Measurements from ENCODE around the gene NRROS. TPM values are rescaled to one million over a fixed set of nuclear protein-coding genes. Genes with fewer than 3 reads are reported as not detected.
A peak's percentile ranks its signal among the peaks of the same experiment; 100 is the strongest.

NRROS gene
- total RNA-seq, 1 donor from 2014 or later: not detected

GRCh38 chr3:196654735-196655090 is 15.2 kb downstream of the NRROS start:
- no peak overlapping the region for H3K4me3 ChIP-seq (ENCODE audit: low read depth, low read length)
- H3K36me3 ChIP-seq (ENCODE audit: control insufficient read depth, insufficient read depth, low read length): no peaks in the 10 kb centered on the region
- H3K27me3 ChIP-seq (ENCODE audit: control insufficient read depth, insufficient read depth, low read length): peaks cover 2% of the 10 kb centered on the region
- FAIRE-seq (no peak), DNase-seq (ENCODE audit: low read depth) (no peak)
- no peak for TF ChIP-seq CTCF (IDR thresholded peaks at IDR 0.05; ENCODE audit: insufficient read depth, low read length, severe bottlenecking)

- H3K36me3 ChIP-seq (ENCODE audit: control insufficient read depth, insufficient read depth, low read length): no peaks in the 10 kb centered on the region
- H3K4me3 ChIP-seq (ENCODE audit: low read depth, low read length): no peak overlapping the region
- peaks cover 2% of the 10 kb centered on the region for H3K27me3 ChIP-seq (ENCODE audit: control insufficient read depth, insufficient read depth, low read length)
- DNase-seq (ENCODE audit: low read depth) (no peak), FAIRE-seq (no peak)
- TF ChIP-seq CTCF (IDR thresholded peaks at IDR 0.05; ENCODE audit: insufficient read depth, low read length, severe bottlenecking): no peak
These were observed 16.0 kb downstream of the NRROS start for GRCh38 chr3:196655496-196655895.

GRCh38 chr3:196656213-196656612 is 16.7 kb downstream of the NRROS start:
- Histone ChIP-seq H3K36me3 (ENCODE audit: control insufficient read depth, insufficient read depth, low read length) (no peaks in the 10 kb centered on the region), H3K4me3 (ENCODE audit: low read depth, low read length) (no peak overlapping the region), H3K27me3 (ENCODE audit: control insufficient read depth, insufficient read depth, low read length) (peaks cover 2% of the 10 kb centered on the region)
- FAIRE-seq (no peak), DNase-seq (ENCODE audit: low read depth) (no peak)
- TF ChIP-seq CTCF (IDR thresholded peaks at IDR 0.05; ENCODE audit: insufficient read depth, low read length, severe bottlenecking): no peak

- DNase-seq (ENCODE audit: low read depth) (no peak), FAIRE-seq (no peak)
- no peak for TF ChIP-seq CTCF (IDR thresholded peaks at IDR 0.05; ENCODE audit: insufficient read depth, low read length, severe bottlenecking)
- Histone ChIP-seq H3K27me3 (ENCODE audit: control insufficient read depth, insufficient read depth, low read length) (no peaks in the 10 kb centered on the region), H3K4me3 (ENCODE audit: low read depth, low read length) (no peak overlapping the region), H3K36me3 (ENCODE audit: control insufficient read depth, insufficient read depth, low read length) (no peaks in the 10 kb centered on the region)
These were observed 20.4 kb downstream of the NRROS start for GRCh38 chr3:196659901-196660351.

- H3K27me3 ChIP-seq (ENCODE audit: control insufficient read depth, insufficient read depth, low read length): no peaks in the 10 kb centered on the region
- no peaks in the 10 kb centered on the region for H3K36me3 ChIP-seq (ENCODE audit: control insufficient read depth, insufficient read depth, low read length)
- DNase-seq (ENCODE audit: low read depth) (no peak), FAIRE-seq (peak; percentile 23)
- TF ChIP-seq CTCF (IDR thresholded peaks at IDR 0.05; ENCODE audit: insufficient read depth, low read length, severe bottlenecking): no peak
- H3K4me3 ChIP-seq (ENCODE audit: low read depth, low read length): no peak overlapping the region
These were observed 21.1 kb downstream of the NRROS start for GRCh38 chr3:196660381-196661166.

GRCh38 chr3:196661400-196661799 is 21.9 kb downstream of the NRROS start:
- FAIRE-seq (no peak), DNase-seq (ENCODE audit: low read depth) (no peak)
- H3K36me3 ChIP-seq (ENCODE audit: control insufficient read depth, insufficient read depth, low read length): no peaks in the 10 kb centered on the region
- no peak overlapping the region for H3K4me3 ChIP-seq (ENCODE audit: low read depth, low read length)
- H3K27me3 ChIP-seq (ENCODE audit: control insufficient read depth, insufficient read depth, low read length): no peaks in the 10 kb centered on the region
- TF ChIP-seq CTCF (IDR thresholded peaks at IDR 0.05; ENCODE audit: insufficient read depth, low read length, severe bottlenecking): no peak
